IMR-90 (cell line): Measurements from ENCODE around the gene FAM227B. TPM values are rescaled to one million over a fixed set of nuclear protein-coding genes. Genes with fewer than 3 reads are reported as not detected.

ENCODE experiments used
- ATAC-seq: fragments of 200-7000 bp; cut with Tn5 transposase; 2 replicates; pipeline ENCODE4 v1.9.1; 2020; ENCODE audit warnings: low read depth, mild to moderate bottlenecking, moderate library complexity
- BruUV-seq: library from RNA; stranded (reverse); fragments of 400-500 nt; replicated peaks from 2 replicates; lab custom pipeline; 2021; lab: Mats Ljungman, UMichigan
- CTCF ChIA-PET: fragments of 300-600 bp; formaldehyde crosslinking; extraction: SDS; loops from one replicate; lab custom pipeline; 2021; ENCODE audit warnings: antibody characterized with exemption; lab: Yijun Ruan, JAX
- POLR2A ChIA-PET: fragments of 300-600 bp; sonication (Branson Sonifier 250); formaldehyde crosslinking; loops from one replicate; lab custom pipeline; 2022; ENCODE audit warnings: antibody characterized with exemption; ENCODE audit not compliant: unreplicated experiment; lab: Charles Lee
- DNase-seq: peaks from one replicate; pipeline ENCODE4 v3.0.0; 2013
- H2AFZ ChIP-seq: replicated peaks from 2 replicates; pipeline ENCODE3; 2013; ENCODE audit warnings: low read length, mild to moderate bottlenecking; ENCODE audit not compliant: poor library complexity
- H2AK5ac ChIP-seq: 2 replicates; pipeline ENCODE4 v1.6.1; 2013; ENCODE audit warnings: low read depth, low read length, inconsistent platforms
- H2AK9ac ChIP-seq: replicated peaks from 2 replicates; pipeline ENCODE3; 2013; ENCODE audit warnings: mild to moderate bottlenecking, low read depth, low read length, moderate library complexity; ENCODE audit not compliant: poor library complexity
- H2BK120ac ChIP-seq: 2 replicates; pipeline ENCODE4 v1.6.1; 2013; ENCODE audit warnings: low read depth, low read length, inconsistent platforms
- H2BK15ac ChIP-seq: 3 replicates; pipeline ENCODE4 v1.6.1; 2013; ENCODE audit warnings: low read depth, low read length, inconsistent platforms
- H2BK20ac ChIP-seq: 2 replicates; pipeline ENCODE4 v1.6.1; 2013; ENCODE audit warnings: low read depth, mild to moderate bottlenecking, inconsistent platforms, low read length, moderate library complexity
- H2BK5ac ChIP-seq: 2 replicates; pipeline ENCODE4 v1.6.1; 2013; ENCODE audit warnings: mild to moderate bottlenecking, low read depth, low read length, inconsistent platforms; ENCODE audit not compliant: poor library complexity, severe bottlenecking
- H3K14ac ChIP-seq: replicated peaks from 2 replicates; pipeline ENCODE4 v1.6.1; 2013; ENCODE audit warnings: low read depth, low read length, inconsistent platforms
- H3K18ac ChIP-seq: 2 replicates; pipeline ENCODE4 v1.6.1; 2013; ENCODE audit warnings: low read depth, low read length, control low read depth
- H3K23ac ChIP-seq: 2 replicates; pipeline ENCODE4 v1.6.1; 2013; ENCODE audit warnings: low read depth, low read length, inconsistent platforms
- H3K27ac ChIP-seq: 2 replicates; pipeline ENCODE4 v1.5.1; 2013; ENCODE audit warnings: mild to moderate bottlenecking, control low read depth, low read length; ENCODE audit not compliant: insufficient read depth
- H3K27me3 ChIP-seq: 2 replicates; pipeline ENCODE4 v1.6.1; 2013; ENCODE audit warnings: low read length; ENCODE audit not compliant: control insufficient read depth, insufficient read depth
- H3K36me3 ChIP-seq: 2 replicates; pipeline ENCODE4 v1.6.1; 2013; ENCODE audit warnings: low read length, mixed read lengths; ENCODE audit not compliant: control insufficient read depth, insufficient read depth
- H3K4ac ChIP-seq: 2 replicates; pipeline ENCODE4 v1.6.1; 2013; ENCODE audit warnings: low read depth, low read length, inconsistent platforms
- H3K4me1 ChIP-seq: 2 replicates; pipeline ENCODE4 v1.6.1; 2013; ENCODE audit warnings: low read length, mixed read lengths; ENCODE audit not compliant: control insufficient read depth, insufficient read depth
- H3K4me2 ChIP-seq: 2 replicates; pipeline ENCODE4 v1.6.1; 2013; ENCODE audit warnings: low read depth, mild to moderate bottlenecking, control low read depth, low read length, moderate library complexity
- H3K4me3 ChIP-seq: 2 replicates; pipeline ENCODE4 v1.5.1; 2013; ENCODE audit warnings: low read depth, mild to moderate bottlenecking, control low read depth, low read length, moderate library complexity; ENCODE audit not compliant: insufficient read depth
- H3K56ac ChIP-seq: 2 replicates; pipeline ENCODE4 v1.6.1; 2013; ENCODE audit warnings: low read length, inconsistent platforms; ENCODE audit not compliant: insufficient read depth; ENCODE audit errors: extremely low read depth
- H3K79me1 ChIP-seq, 2 experiments: 2 replicates each; pipeline ENCODE4 v1.6.1; 2013; ENCODE audit warnings: low read length in 2 of 2, inconsistent platforms in 1 of 2, low read depth in 1 of 2
- H3K9ac ChIP-seq: 2 replicates; pipeline ENCODE4 v1.6.1; 2013; ENCODE audit warnings: low read depth, low read length, control low read depth
- H3K9me1 ChIP-seq: 2 replicates; pipeline ENCODE4 v1.6.1; 2013; ENCODE audit warnings: low read length, inconsistent platforms; ENCODE audit not compliant: insufficient read depth
- H3K9me3 ChIP-seq: 2 replicates; pipeline ENCODE4 v1.6.1; 2013; ENCODE audit warnings: low read length; ENCODE audit not compliant: control insufficient read depth, insufficient read depth
- H4K20me1 ChIP-seq: 2 replicates; pipeline ENCODE4 v1.6.1; 2013; ENCODE audit warnings: low read length, inconsistent platforms; ENCODE audit not compliant: insufficient read depth
- H4K5ac ChIP-seq: 2 replicates; pipeline ENCODE4 v1.6.1; 2013; ENCODE audit warnings: mild to moderate bottlenecking, low read depth, low read length, control low read depth
- H4K8ac ChIP-seq, 2 experiments: 2 replicates each; pipeline ENCODE4 v1.6.1; 2013; ENCODE audit warnings: low read depth in 2 of 2, low read length in 2 of 2, control low read depth in 1 of 2, inconsistent platforms in 1 of 2
- H4K91ac ChIP-seq: 2 replicates; pipeline ENCODE4 v1.6.1; 2013; ENCODE audit warnings: low read depth, low read length, inconsistent platforms; ENCODE audit not compliant: insufficient read depth
- BHLHE40 ChIP-seq: fragments of 150-350 bp; IDR thresholded peaks from 2 replicates; pipeline ENCODE4 v1.6.1; 2016; ENCODE audit warnings: mild to moderate bottlenecking, low read depth, low read length
- CEBPB ChIP-seq: IDR thresholded peaks from 2 replicates; pipeline ENCODE4 v1.6.1; 2012; ENCODE audit warnings: low read depth, low read length, improper control_type of control experiment
- CHD1 ChIP-seq: IDR thresholded peaks from 2 replicates; pipeline ENCODE4 v1.6.1; 2012; ENCODE audit warnings: low read depth, low read length, improper control_type of control experiment
- CTCF ChIP-seq: conservative IDR thresholded peaks from 2 replicates; pipeline ENCODE4 v1.5.1; 2012; ENCODE audit warnings: mild to moderate bottlenecking, low read depth, low read length, improper control_type of control experiment
- ELK1 ChIP-seq: fragments of 150-350 bp; IDR thresholded peaks from 2 replicates; pipeline ENCODE4 v1.6.1; 2016; ENCODE audit warnings: low read depth, mild to moderate bottlenecking, low read length, moderate library complexity, borderline replicate concordance
- MAFK ChIP-seq: IDR thresholded peaks from 2 replicates; pipeline ENCODE4 v1.6.1; 2012; ENCODE audit warnings: low read depth, low read length, improper control_type of control experiment
- MXI1 ChIP-seq: IDR thresholded peaks from 2 replicates; pipeline ENCODE4 v1.6.1; 2012; ENCODE audit warnings: low read depth, mild to moderate bottlenecking, low read length, moderate library complexity, borderline replicate concordance
- POLR2A ChIP-seq: IDR thresholded peaks from 2 replicates; pipeline ENCODE4 v1.6.1; 2012; ENCODE audit warnings: mild to moderate bottlenecking, low read depth, low read length
- RAD21 ChIP-seq: IDR thresholded peaks from 2 replicates; pipeline ENCODE4 v1.6.1; 2012; ENCODE audit warnings: low read length, improper control_type of control experiment
- RCOR1 ChIP-seq: IDR thresholded peaks from 2 replicates; pipeline ENCODE4 v1.6.1; 2012; ENCODE audit warnings: mild to moderate bottlenecking, low read length, improper control_type of control experiment; ENCODE audit not compliant: insufficient replicate concordance
- RFX5 ChIP-seq: IDR thresholded peaks from 2 replicates; pipeline ENCODE4 v1.8.0; 2012; ENCODE audit warnings: low read depth, mild to moderate bottlenecking, low read length, moderate library complexity
- SMC3 ChIP-seq: fragments of 150-350 bp; IDR thresholded peaks from 2 replicates; pipeline ENCODE4 v1.6.1; 2016; ENCODE audit warnings: low read depth, mild to moderate bottlenecking, antibody characterized with exemption, low read length, moderate library complexity
- dilution Hi-C: fragments of 300-500 bp; cut with HindIII; formaldehyde crosslinking; loops from one replicate; pipeline ENCODE4 v1.14.3; 2018; ENCODE audit warnings: low sequenced_read_pairs; ENCODE audit not compliant: unreplicated experiment
- in situ Hi-C: fragments of 300-500 bp; cut with MboI; formaldehyde crosslinking; loops from 3 replicates; pipeline ENCODE4 v1.14.3; 2019; ENCODE audit warnings: low sequenced_read_pairs, inconsistent platforms, mixed read lengths
- intact Hi-C: fragments of 100-400 bp; cut with micrococcal nuclease; formaldehyde crosslinking; loops from 2 replicates; pipeline ENCODE4 v1.10.0; 2022
- polyA plus RNA-seq, 3 experiments: library from polyadenylated mRNA; depleted of rRNA; stranded (reverse); fragments of >200 nt; gene quantifications; 2 replicates each; pipeline ENCODE4 v1.2.3, GENCODE V29; 2012; ENCODE audit warnings: low replicate concordance in 1 of 3
- total RNA-seq: library from RNA; depleted of rRNA; stranded (reverse); fragments of >200 nt; gene quantifications from 2 replicates; pipeline ENCODE4 v1.2.3, GENCODE V29; 2012
- TF ChIP-seq, protein P1 (sequence below): fragments of 150-350 bp; IDR thresholded peaks from 2 replicates; pipeline ENCODE4 v1.6.1; 2017; ENCODE audit warnings: mild to moderate bottlenecking, antibody characterized with exemption, low read length, low read depth

Gene FAM227B
- total and polyA plus RNA-seq, 2 of the 4 experiments (the other 2 are of a cell fraction), result 1.8 to 3.0 TPM

DNA sequence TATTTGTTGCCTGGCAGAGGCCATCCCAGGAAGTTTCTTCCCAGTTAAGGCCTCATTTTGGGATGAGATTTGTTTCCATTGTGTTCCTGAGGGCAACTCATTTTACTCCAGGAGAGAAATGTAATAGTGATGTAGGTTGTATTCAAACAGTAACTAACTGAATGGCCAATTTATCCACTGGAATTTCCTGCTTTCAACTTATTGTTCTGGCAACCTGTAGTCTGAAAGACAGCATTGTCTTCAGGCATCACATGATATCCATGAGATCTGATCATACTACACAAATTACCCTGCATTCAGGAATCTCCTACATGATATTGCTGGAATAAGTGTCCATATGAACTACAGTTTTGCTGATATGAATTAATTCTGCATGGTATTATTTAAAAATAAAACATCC, 277.1 kb downstream of the FAM227B start:
- dilution Hi-C loops (no loop called here), intact Hi-C loops (no loop called here), in situ Hi-C loops (no loop called here)
- Histone ChIP-seq H3K27me3 (no peaks in the 10 kb centered on the region), H3K9ac (no peak overlapping the region), H3K4me3 (no peak overlapping the region), H3K36me3 (no peaks in the 10 kb centered on the region), H3K9me1 (no peaks in the 10 kb centered on the region), H4K20me1 (no peaks in the 10 kb centered on the region), H3K18ac (no peak overlapping the region), H4K5ac (no peak overlapping the region), H4K91ac (no peak overlapping the region), H3K56ac (no peak overlapping the region), H3K4me1 (no peaks in the 10 kb centered on the region), H3K27ac (no peak overlapping the region), H2AFZ (no peak overlapping the region), H3K79me1 (no peaks in the 10 kb centered on the region; a peak in 2 of 4 replicates), H2BK20ac (no peak overlapping the region), H2BK5ac (no peak overlapping the region), H3K4me2 (no peak overlapping the region), H3K14ac (no peak overlapping the region), H2AK9ac (no peak overlapping the region), H2BK120ac (no peak overlapping the region), H3K23ac (no peak overlapping the region), H3K9me3 (peaks cover 1% of the 10 kb centered on the region; the same call in 1 of the 2 replicates), H2BK15ac (no peak overlapping the region), H3K4ac (no peak overlapping the region), H4K8ac (no peak overlapping the region), H2AK5ac (no peak overlapping the region)
- POLR2A ChIA-PET, result no interaction called here
- DNase-seq, result no peak
- BruUV-seq, result no TSS peak
- no peak for TF ChIP-seq ELK1
- TF ChIP-seq POLR2A, result no peak
- TF ChIP-seq RAD21, result no peak
- TF ChIP-seq, protein P1, sequence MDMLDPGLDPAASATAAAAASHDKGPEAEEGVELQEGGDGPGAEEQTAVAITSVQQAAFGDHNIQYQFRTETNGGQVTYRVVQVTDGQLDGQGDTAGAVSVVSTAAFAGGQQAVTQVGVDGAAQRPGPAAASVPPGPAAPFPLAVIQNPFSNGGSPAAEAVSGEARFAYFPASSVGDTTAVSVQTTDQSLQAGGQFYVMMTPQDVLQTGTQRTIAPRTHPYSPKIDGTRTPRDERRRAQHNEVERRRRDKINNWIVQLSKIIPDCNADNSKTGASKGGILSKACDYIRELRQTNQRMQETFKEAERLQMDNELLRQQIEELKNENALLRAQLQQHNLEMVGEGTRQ, result no peak
- no peak for TF ChIP-seq SMC3
- no peak for TF ChIP-seq CTCF
- no peak for TF ChIP-seq CHD1
- TF ChIP-seq MXI1, result no peak
- no peak for TF ChIP-seq BHLHE40
- no peak for TF ChIP-seq CEBPB
- no peak for TF ChIP-seq RCOR1
- TF ChIP-seq MAFK, result no peak
- no peak for TF ChIP-seq RFX5
- no peak for ATAC-seq
- CTCF ChIA-PET, result no interaction called here
